MM.1S (cell line): ENCODE results near the gene CHCHD6.

Source experiments
- DNase-seq: peaks from one replicate; pipeline ENCODE4 v3.0.0-alpha.2; 2015
- H2AFZ ChIP-seq: fragments of 300-600 bp; sonication (generic); 2 replicates; pipeline ENCODE4 v1.6.0; 2016; ENCODE audit warnings: antibody characterized with exemption, low read length
- H3F3A ChIP-seq: fragments of 300-600 bp; sonication (generic); 2 replicates; pipeline ENCODE4 v1.6.1; 2016; ENCODE audit warnings: mild to moderate bottlenecking, antibody characterized with exemption, low read length, moderate library complexity, mixed read lengths; ENCODE audit not compliant: insufficient read depth
- H3K27ac ChIP-seq: fragments of 300-600 bp; sonication (generic); 2 replicates; pipeline ENCODE4 v1.5.1; 2016; ENCODE audit warnings: mild to moderate bottlenecking, low read length
- H3K27me3 ChIP-seq: fragments of 300-600 bp; sonication (generic); replicated peaks from 2 replicates; pipeline ENCODE4 v1.6.0; 2016; ENCODE audit warnings: low read length; ENCODE audit not compliant: insufficient read depth
- H3K36me3 ChIP-seq: fragments of 300-600 bp; sonication (generic); replicated peaks from 2 replicates; pipeline ENCODE4 v1.6.1; 2016; ENCODE audit warnings: mild to moderate bottlenecking, low read length, mixed read lengths; ENCODE audit not compliant: insufficient read depth
- H3K4me1 ChIP-seq: fragments of 300-600 bp; sonication (generic); 2 replicates; pipeline ENCODE4 v1.6.1; 2016; ENCODE audit warnings: low read length, mixed read lengths
- H3K4me2 ChIP-seq: fragments of 300-600 bp; sonication (generic); 2 replicates; pipeline ENCODE4 v1.6.0; 2016; ENCODE audit warnings: low read depth, low read length
- H3K4me3 ChIP-seq: fragments of 300-600 bp; sonication (generic); 2 replicates; pipeline ENCODE4 v1.5.1; 2016; ENCODE audit warnings: low read length, mixed read lengths
- H3K79me2 ChIP-seq: fragments of 300-600 bp; sonication (generic); 2 replicates; pipeline ENCODE4 v1.6.1; 2016; ENCODE audit warnings: mixed run types, low read length, mixed read lengths
- H3K9ac ChIP-seq: fragments of 300-600 bp; sonication (generic); 2 replicates; pipeline ENCODE4 v1.6.1; 2016; ENCODE audit warnings: low read length, mixed read lengths
- H3K9me2 ChIP-seq: fragments of 300-600 bp; sonication (generic); replicated peaks from 2 replicates; pipeline ENCODE4 v1.6.1; 2016; ENCODE audit warnings: mild to moderate bottlenecking, low read length, mixed read lengths; ENCODE audit not compliant: insufficient read depth
- H3K9me3 ChIP-seq: fragments of 300-600 bp; sonication (generic); replicated peaks from 2 replicates; pipeline ENCODE4 v1.6.1; 2016; ENCODE audit warnings: mild to moderate bottlenecking, low read length, mixed read lengths; ENCODE audit not compliant: insufficient read depth
- H4K20me1 ChIP-seq: fragments of 300-600 bp; sonication (generic); 2 replicates; pipeline ENCODE4 v1.6.1; 2016; ENCODE audit warnings: mild to moderate bottlenecking, low read length, moderate library complexity, mixed read lengths; ENCODE audit not compliant: insufficient read depth
- CTCF ChIP-seq: fragments of 300-600 bp; sonication (generic); IDR thresholded peaks from 2 replicates; pipeline ENCODE4 v1.5.1; 2016; ENCODE audit warnings: antibody characterized with exemption, low read length, mixed read lengths
- EZH2 ChIP-seq: fragments of 300-600 bp; sonication (generic); optimal IDR thresholded peaks from 2 replicates; pipeline ENCODE3; 2017; ENCODE audit warnings: low read depth, mild to moderate bottlenecking, antibody characterized with exemption, low read length, mixed read lengths
- EZH2phosphoT487 ChIP-seq: fragments of 300-600 bp; sonication (generic); IDR thresholded peaks from 2 replicates; pipeline ENCODE4 v1.6.1; 2018; ENCODE audit warnings: antibody characterized with exemption, low read length

CHCHD6 gene

DNA sequence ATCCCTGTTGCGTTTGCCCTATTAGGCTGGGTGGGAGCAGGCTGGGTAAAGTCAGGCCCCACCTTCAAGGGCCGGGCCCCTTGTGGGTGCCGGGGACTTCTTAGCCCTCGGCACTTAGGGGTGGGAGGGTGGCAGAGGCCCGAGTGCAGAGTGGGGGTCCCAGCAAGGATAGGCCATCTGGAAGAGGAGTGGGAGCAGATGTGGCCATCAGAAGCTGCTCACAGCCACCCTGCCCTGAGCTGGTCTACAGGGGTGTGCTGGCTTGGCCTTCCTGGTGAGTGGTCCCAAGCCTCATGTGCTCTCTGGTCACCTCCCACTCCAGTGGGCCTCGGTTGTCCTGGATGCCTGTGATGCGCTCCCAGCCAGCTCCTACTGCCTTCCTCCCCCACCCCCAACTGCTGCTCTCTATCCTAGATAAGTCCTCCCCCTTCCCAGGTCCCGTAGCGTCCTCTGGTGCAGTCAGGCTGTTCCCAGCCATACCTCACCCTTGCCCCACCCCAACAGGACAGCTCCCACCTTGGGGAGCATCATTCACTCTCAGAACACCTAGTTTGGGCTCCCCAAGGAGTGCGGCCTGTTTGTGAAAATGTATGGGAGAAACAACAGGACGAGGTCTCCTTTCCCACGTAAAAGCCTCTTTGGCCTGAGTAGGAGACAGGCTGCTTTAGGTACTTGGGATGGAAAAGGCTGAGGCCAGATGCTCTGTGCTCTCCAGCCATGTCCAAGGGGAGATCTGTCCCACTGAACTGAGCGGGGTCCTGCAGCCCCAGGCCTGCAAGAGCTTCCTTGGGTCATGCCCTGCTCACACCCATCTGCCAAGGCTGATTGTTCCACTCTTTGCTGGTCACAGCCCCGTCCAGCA is 254.0 kb downstream of the CHCHD6 start:
- Histone ChIP-seq H3K36me3 (no peaks in the 10 kb centered on the region), H3K9ac (no peak overlapping the region), H3K27ac (no peak overlapping the region), H3K27me3 (no peaks in the 10 kb centered on the region), H4K20me1 (no peaks in the 10 kb centered on the region), H3F3A (no peaks in the 10 kb centered on the region), H2AFZ (no peak overlapping the region), H3K4me1 (no peaks in the 10 kb centered on the region), H3K79me2 (no peaks in the 10 kb centered on the region), H3K9me3 (no peaks in the 10 kb centered on the region), H3K9me2 (no peaks in the 10 kb centered on the region), H3K4me3 (no peak overlapping the region), H3K4me2 (no peak overlapping the region)
- DNase-seq = no peak
- no peak for TF ChIP-seq CTCF
- TF ChIP-seq EZH2 = no peak

DNA sequence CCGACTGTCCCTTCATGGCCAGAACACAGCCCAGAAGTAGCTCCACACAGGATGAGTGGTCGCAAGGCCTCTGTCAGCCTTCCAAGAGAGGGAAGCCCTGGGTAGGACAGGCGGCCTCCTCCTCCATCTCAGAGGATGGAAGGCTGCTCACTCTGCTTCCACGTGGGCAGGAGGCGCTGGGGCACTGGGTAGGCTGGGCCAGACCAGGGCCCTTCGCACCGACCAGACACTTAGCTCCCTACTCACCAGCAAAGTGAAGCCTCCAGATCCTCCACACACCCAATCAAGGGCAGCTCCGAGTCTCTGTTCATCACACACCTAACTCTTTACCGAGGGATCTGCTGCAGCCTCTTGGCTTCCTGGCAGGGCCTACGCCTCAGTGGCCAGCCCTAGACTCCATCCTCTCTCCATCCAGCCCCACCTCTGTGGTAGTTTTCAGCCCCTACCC is 254.6 kb downstream of the CHCHD6 start:
- Histone ChIP-seq H3K4me1 (no peaks in the 10 kb centered on the region), H2AFZ (no peak overlapping the region), H3K79me2 (no peaks in the 10 kb centered on the region), H3K4me2 (no peak overlapping the region), H4K20me1 (no peaks in the 10 kb centered on the region), H3K4me3 (no peak overlapping the region), H3K27ac (no peak overlapping the region), H3K27me3 (no peaks in the 10 kb centered on the region), H3K9me3 (no peaks in the 10 kb centered on the region), H3K36me3 (no peaks in the 10 kb centered on the region), H3K9me2 (no peaks in the 10 kb centered on the region), H3F3A (no peaks in the 10 kb centered on the region), H3K9ac (no peak overlapping the region)
- TF ChIP-seq EZH2phosphoT487 = no peak
- no peak for TF ChIP-seq CTCF
- TF ChIP-seq EZH2 = no peak
- DNase-seq = no peak

- H3K9me2 ChIP-seq = no peaks in the 10 kb centered on the region
- no peaks in the 10 kb centered on the region for H3K79me2 ChIP-seq
- H2AFZ ChIP-seq = no peak overlapping the region
- no peak for TF ChIP-seq EZH2
- no peak for TF ChIP-seq CTCF
- no peak for TF ChIP-seq EZH2phosphoT487
- no peaks in the 10 kb centered on the region for H3K4me1 ChIP-seq
- no peak overlapping the region for H3K27ac ChIP-seq
- no peaks in the 10 kb centered on the region for H3K36me3 ChIP-seq
- no peak overlapping the region for H3K4me3 ChIP-seq
- no peak overlapping the region for H3K9ac ChIP-seq
- no peaks in the 10 kb centered on the region for H3K9me3 ChIP-seq
- no peaks in the 10 kb centered on the region for H3K27me3 ChIP-seq
- no peaks in the 10 kb centered on the region for H3F3A ChIP-seq
- H3K4me2 ChIP-seq = no peak overlapping the region
- H4K20me1 ChIP-seq = no peaks in the 10 kb centered on the region
- DNase-seq = no peak
Measured at GRCh38 chr3:126959136-126959920, 255.3 kb downstream of the CHCHD6 start.
